Mesenchymal stem cell (in vitro differentiated cells and primary cell): Measurements from ENCODE around the gene XPNPEP3.

Experiments used
- DNase-seq: peaks from one replicate; pipeline ENCODE4 v3.0.0-alpha.2; 2013
- H2AFZ ChIP-seq: one replicate; pipeline ENCODE4 v1.6.1; 2013; ENCODE audit warnings: low read depth, mild to moderate bottlenecking, control low read depth, inconsistent platforms, low read length, moderate library complexity
- H2AK5ac ChIP-seq: 2 replicates; pipeline ENCODE4 v1.6.1; 2013; ENCODE audit warnings: low read length, moderate library complexity, mild to moderate bottlenecking, inconsistent platforms; ENCODE audit not compliant: severe bottlenecking
- H2BK120ac ChIP-seq: one replicate; pipeline ENCODE4 v1.6.1; 2013; ENCODE audit warnings: low read depth, mild to moderate bottlenecking, inconsistent platforms, low read length, moderate library complexity
- H2BK12ac ChIP-seq, 2 experiments: one replicate each; pipeline ENCODE4 v1.6.1; 2013; ENCODE audit warnings: inconsistent platforms in 2 of 2, low read length in 2 of 2, mild to moderate bottlenecking in 2 of 2, moderate library complexity in 2 of 2, control low read depth in 1 of 2
- H2BK15ac ChIP-seq: one replicate; pipeline ENCODE4 v1.6.1; 2013; ENCODE audit warnings: mild to moderate bottlenecking, low read depth, inconsistent platforms; ENCODE audit not compliant: poor library complexity, severe bottlenecking
- H2BK5ac ChIP-seq: 2 replicates; pipeline ENCODE4 v1.6.1; 2013; ENCODE audit warnings: low read depth, mild to moderate bottlenecking, low read length, control low read depth, inconsistent platforms; ENCODE audit not compliant: poor library complexity, severe bottlenecking
- H3K14ac ChIP-seq, 2 experiments: one replicate each; pipeline ENCODE4 v1.6.1; 2013; ENCODE audit warnings: inconsistent platforms in 2 of 2, low read length in 2 of 2, control low read depth in 1 of 2, mild to moderate bottlenecking in 1 of 2, moderate library complexity in 1 of 2
- H3K18ac ChIP-seq, 2 experiments: one replicate each; pipeline ENCODE4 v1.6.1; 2013; ENCODE audit warnings: inconsistent platforms in 2 of 2, low read length in 2 of 2, control low read depth in 1 of 2, low read depth in 1 of 2, mild to moderate bottlenecking in 1 of 2
- H3K23ac ChIP-seq, 2 experiments: one replicate each; pipeline ENCODE4 v1.6.1; 2013; ENCODE audit warnings: inconsistent platforms in 2 of 2, low read length in 2 of 2, mild to moderate bottlenecking in 2 of 2, moderate library complexity in 2 of 2, control low read depth in 1 of 2
- H3K27ac ChIP-seq: 2 replicates; pipeline ENCODE4 v1.5.1; 2013; ENCODE audit warnings: mild to moderate bottlenecking, moderate library complexity, low read length, control low read depth, inconsistent platforms; ENCODE audit not compliant: poor library complexity, severe bottlenecking
- H3K27me3 ChIP-seq, 2 experiments: 2 replicates each; pipeline versions ENCODE4 v1.6.1 to v1.7.0; 2013; ENCODE audit warnings: low read length in 2 of 2, mild to moderate bottlenecking in 2 of 2, moderate library complexity in 2 of 2, control low read depth in 1 of 2, inconsistent platforms in 1 of 2; ENCODE audit not compliant: control insufficient read depth in 1 of 2, insufficient read depth in 1 of 2
- H3K36me3 ChIP-seq, 2 experiments: 2 replicates each; pipeline versions ENCODE4 v1.6.1 to v1.7.0; 2013; ENCODE audit warnings: low read length in 2 of 2, control low read depth in 1 of 2, inconsistent platforms in 1 of 2, low read depth in 1 of 2, mild to moderate bottlenecking in 1 of 2; ENCODE audit not compliant: insufficient read depth in 2 of 2, control insufficient read depth in 1 of 2
- H3K4ac ChIP-seq, 2 experiments: one replicate each; pipeline ENCODE4 v1.6.1; 2013; ENCODE audit warnings: inconsistent platforms in 2 of 2, low read length in 2 of 2, mild to moderate bottlenecking in 2 of 2, moderate library complexity in 2 of 2, control low read depth in 1 of 2, low read depth in 1 of 2
- H3K4me1 ChIP-seq: 2 replicates; pipeline ENCODE4 v1.6.1; 2013; ENCODE audit warnings: low read depth, low read length, control low read depth; ENCODE audit not compliant: control insufficient read depth, insufficient read depth
- H3K4me2 ChIP-seq: 2 replicates; pipeline ENCODE4 v1.6.1; 2013; ENCODE audit warnings: low read length, mild to moderate bottlenecking, inconsistent platforms; ENCODE audit not compliant: poor library complexity, severe bottlenecking
- H3K4me3 ChIP-seq, 2 experiments: 2 replicates each; pipeline versions ENCODE4 v1.5.1 to v1.7.0; 2013; ENCODE audit warnings: low read length in 2 of 2, mild to moderate bottlenecking in 2 of 2, control low read depth in 1 of 2, low read depth in 1 of 2; ENCODE audit not compliant: insufficient read depth in 1 of 2
- H3K79me1 ChIP-seq: replicated peaks from 2 replicates; pipeline ENCODE4 v1.6.1; 2013; ENCODE audit warnings: mild to moderate bottlenecking, control low read depth, low read length, inconsistent platforms; ENCODE audit not compliant: poor library complexity, severe bottlenecking
- H3K9ac ChIP-seq: 2 replicates; pipeline ENCODE4 v1.7.0; 2013; ENCODE audit warnings: mild to moderate bottlenecking, low read length, moderate library complexity
- H3K9me3 ChIP-seq: 2 replicates; pipeline ENCODE4 v1.7.0; 2013; ENCODE audit warnings: mild to moderate bottlenecking, low read length; ENCODE audit not compliant: control insufficient read depth
- H4K8ac ChIP-seq: one replicate; pipeline ENCODE4 v1.6.1; 2013; ENCODE audit warnings: inconsistent platforms, mild to moderate bottlenecking, low read length, moderate library complexity
- H4K91ac ChIP-seq: one replicate; pipeline ENCODE4 v1.6.1; 2013; ENCODE audit warnings: mild to moderate bottlenecking, low read length, inconsistent platforms
- WGBS: methylation state at CpG from one replicate; pipeline ENCODE4 v1.1.7; 2013; ENCODE audit warnings: mixed read lengths; 5-methylcytosine and 5-hydroxymethylcytosine counted together

Gene XPNPEP3

DNA sequence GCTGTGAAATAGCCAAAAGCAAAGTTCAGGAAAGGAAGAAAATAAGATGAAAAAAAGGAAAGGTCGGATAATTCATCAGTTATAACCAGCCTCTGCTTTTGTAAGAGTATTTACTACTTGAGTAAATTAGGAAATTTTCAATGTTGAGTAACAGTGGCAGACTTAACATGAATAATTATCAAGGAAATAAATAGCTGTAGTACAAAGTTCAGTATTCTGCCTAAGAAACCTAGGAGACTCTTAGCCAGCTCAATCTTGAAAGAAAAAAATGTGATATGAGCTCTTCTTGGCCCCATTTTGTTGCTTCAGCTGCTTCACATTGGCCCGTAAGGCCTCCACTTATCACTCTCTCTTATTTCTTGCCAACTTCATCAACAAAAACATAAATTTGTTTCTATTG is 22.0 kb downstream of the XPNPEP3 start:
- H3K14ac ChIP-seq: no peak overlapping the region
- no peaks in the 10 kb centered on the region for H3K4me1 ChIP-seq
- peaks cover 16 to 77% of the 10 kb centered on the region in 2 experiments for H3K36me3 ChIP-seq
- no peak overlapping the region for H3K4me3 ChIP-seq
- H3K4me2 ChIP-seq: no peak overlapping the region
- DNase-seq: no peak
- WGBS: 100% methylated on average over 1 of the region's 2 CpGs
- no peak overlapping the region for H3K27ac ChIP-seq
- no peak overlapping the region for H4K8ac ChIP-seq
- no peaks in the 10 kb centered on the region for H3K27me3 ChIP-seq
- no peak overlapping the region for H4K91ac ChIP-seq
- H2BK5ac ChIP-seq: no peak overlapping the region
- H2BK15ac ChIP-seq: no peak overlapping the region
- H3K23ac ChIP-seq: no peak overlapping the region
- no peaks in the 10 kb centered on the region for H3K9me3 ChIP-seq
- H3K4ac ChIP-seq: no peak overlapping the region
- H2AK5ac ChIP-seq: no peak overlapping the region
- peaks cover 12% of the 10 kb centered on the region for H3K79me1 ChIP-seq
- H2BK120ac ChIP-seq: no peak overlapping the region
- H3K18ac ChIP-seq: no peak overlapping the region
- no peak overlapping the region for H3K9ac ChIP-seq
- H2BK12ac ChIP-seq: no peak overlapping the region
- H2AFZ ChIP-seq: no peak overlapping the region

DNA sequence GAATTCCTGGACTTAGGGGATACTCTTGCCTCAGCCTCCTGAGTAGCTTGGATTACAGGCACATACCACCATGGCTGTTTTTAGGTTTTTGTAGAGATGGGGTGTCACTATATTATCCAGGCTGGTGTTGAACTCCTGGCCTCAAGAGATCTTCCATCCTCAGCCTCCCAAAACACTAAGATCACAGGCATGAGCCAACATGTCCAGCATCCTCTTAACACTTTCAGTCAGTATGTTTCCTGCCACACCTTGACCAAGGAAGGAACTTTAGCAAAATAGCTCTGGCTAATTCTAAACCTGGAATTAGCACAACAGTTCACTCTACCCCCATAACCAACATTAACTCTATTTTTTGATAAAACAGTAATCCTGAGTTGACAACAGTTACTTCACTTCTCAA is 32.2 kb downstream of the XPNPEP3 start:
- Histone ChIP-seq H4K91ac (no peak overlapping the region), H2BK5ac (no peak overlapping the region), H3K9me3 (no peaks in the 10 kb centered on the region), H3K4ac (no peak overlapping the region), H2AK5ac (no peak overlapping the region), H3K23ac (no peak overlapping the region), H2AFZ (no peak overlapping the region), H2BK120ac (no peak overlapping the region), H3K9ac (no peak overlapping the region), H3K18ac (no peak overlapping the region), H3K36me3 (peaks cover 19 to 66% of the 10 kb centered on the region in 2 experiments), H2BK12ac (no peak overlapping the region), H3K27ac (no peak overlapping the region), H3K27me3 (no peaks in the 10 kb centered on the region), H4K8ac (no peak overlapping the region), H3K4me1 (no peaks in the 10 kb centered on the region), H2BK15ac (no peak overlapping the region), H3K14ac (no peak overlapping the region), H3K4me3 (no peak overlapping the region), H3K4me2 (no peak overlapping the region), H3K79me1 (peaks cover 15% of the 10 kb centered on the region)
- DNase-seq: no peak

DNA sequence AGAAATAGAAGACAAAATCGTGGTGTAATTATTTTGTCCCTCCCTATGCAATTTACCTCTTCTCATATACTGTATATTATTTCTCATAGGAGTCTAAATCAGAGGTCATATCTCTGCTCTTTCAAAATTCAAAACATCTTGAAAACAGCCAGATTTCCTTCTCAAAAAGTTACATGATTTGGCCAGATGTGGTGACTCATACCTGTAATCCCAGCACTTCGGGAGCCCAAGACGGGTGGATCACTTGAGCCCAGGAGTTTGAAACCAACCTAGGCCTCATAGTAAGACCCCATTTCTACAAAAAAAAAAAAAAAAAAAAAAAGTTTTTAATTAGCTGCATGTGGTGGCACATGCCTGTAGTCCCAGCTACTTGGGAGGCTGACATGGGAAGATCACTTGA is 33.9 kb downstream of the XPNPEP3 start:
- Histone ChIP-seq H4K8ac (no peak overlapping the region), H4K91ac (no peak overlapping the region), H3K4me3 (no peak overlapping the region), H3K79me1 (peaks cover 13% of the 10 kb centered on the region), H2BK15ac (no peak overlapping the region), H3K18ac (no peak overlapping the region), H2BK120ac (no peak overlapping the region), H3K14ac (no peak overlapping the region), H3K9me3 (no peaks in the 10 kb centered on the region), H3K23ac (no peak overlapping the region), H2BK12ac (no peak overlapping the region), H3K4me2 (no peak overlapping the region), H2BK5ac (no peak overlapping the region), H3K9ac (no peak overlapping the region), H3K27ac (no peak overlapping the region), H3K27me3 (no peaks in the 10 kb centered on the region), H3K4ac (no peak overlapping the region), H2AK5ac (no peak overlapping the region), H3K36me3 (peaks cover 17 to 68% of the 10 kb centered on the region in 2 experiments), H3K4me1 (no peaks in the 10 kb centered on the region), H2AFZ (no peak overlapping the region)
- WGBS: 83% methylated on average over 1 of the region's 3 CpGs
- DNase-seq: no peak

DNA sequence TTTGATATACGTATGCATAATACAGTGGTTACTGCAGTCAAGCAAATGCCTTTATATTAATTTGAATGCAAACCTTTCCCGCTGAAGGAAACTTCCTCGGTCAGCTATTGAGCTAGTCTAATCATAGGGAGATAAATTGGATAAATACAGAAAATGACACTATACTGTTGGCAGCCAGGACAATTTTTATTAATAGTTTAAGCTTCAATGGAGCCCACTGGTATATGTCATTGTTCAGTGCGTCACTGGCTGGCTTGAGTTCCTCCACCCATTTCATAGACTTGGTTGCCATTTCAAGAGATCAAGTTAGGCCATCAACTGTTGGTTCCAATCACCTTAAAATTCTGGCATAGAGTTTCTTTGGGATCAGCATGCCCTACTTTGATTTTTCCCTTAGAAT is 37.5 kb downstream of the XPNPEP3 start:
- H3K14ac ChIP-seq: no peak overlapping the region
- H2BK12ac ChIP-seq: no peak overlapping the region
- H2BK120ac ChIP-seq: no peak overlapping the region
- no peak overlapping the region for H3K4ac ChIP-seq
- no peak overlapping the region for H2BK5ac ChIP-seq
- no peaks in the 10 kb centered on the region for H3K9me3 ChIP-seq
- H3K27me3 ChIP-seq: no peaks in the 10 kb centered on the region
- no peak overlapping the region for H3K23ac ChIP-seq
- no peak overlapping the region for H2BK15ac ChIP-seq
- H3K4me1 ChIP-seq: no peaks in the 10 kb centered on the region
- no peak overlapping the region for H2AFZ ChIP-seq
- H3K4me2 ChIP-seq: no peak overlapping the region
- H3K27ac ChIP-seq: no peak overlapping the region
- H3K4me3 ChIP-seq: no peak overlapping the region
- no peak overlapping the region for H3K18ac ChIP-seq
- WGBS: over 99% methylated on average over 3 of the region's 4 CpGs
- no peak overlapping the region for H4K91ac ChIP-seq
- DNase-seq: no peak
- H4K8ac ChIP-seq: no peak overlapping the region
- H2AK5ac ChIP-seq: no peak overlapping the region
- H3K36me3 ChIP-seq: peaks cover 5 to 44% of the 10 kb centered on the region in 2 experiments
- peaks cover 4% of the 10 kb centered on the region for H3K79me1 ChIP-seq
- no peak overlapping the region for H3K9ac ChIP-seq
